Colonic mucosa (tissue), 4 donors: ENCODE measurements around the gene WDPCP. TPM values are rescaled to one million over a fixed set of nuclear protein-coding genes. Genes with fewer than 3 reads are reported as not detected.
"Not testable (repeated sequence)": the region's sequence is repeated elsewhere in the genome, so short reads cannot be mapped to it uniquely, and the experiment has no call there.

Experiments
- DNase-seq: peaks from one replicate; pipeline ENCODE4 v3.0.0-alpha.2; 2020
- H3K27ac ChIP-seq: fragments of 200-600 bp; one replicate; pipeline ENCODE4 v1.8.0; 2021
- H3K27me3 ChIP-seq: fragments of 200-600 bp; one replicate; pipeline ENCODE4 v1.8.0; 2021
- H3K36me3 ChIP-seq: fragments of 200-600 bp; one replicate; pipeline ENCODE4 v1.8.0; 2021
- H3K4me1 ChIP-seq: fragments of 200-600 bp; one replicate; pipeline ENCODE4 v1.8.0; 2021; ENCODE audit warnings: mild to moderate bottlenecking
- H3K4me3 ChIP-seq: fragments of 200-600 bp; one replicate; pipeline ENCODE4 v1.8.0; 2021
- H3K9ac ChIP-seq, 2 donors: one replicate each; pipeline ENCODE4 v1.7.0; 2013; ENCODE audit warnings: control low read depth in 2 of 2, low read depth in 2 of 2, low read length in 2 of 2
- H3K9me3 ChIP-seq: fragments of 200-600 bp; one replicate; pipeline ENCODE4 v1.8.0; 2021
- intact Hi-C: fragments of 100-400 bp; cut with DNase I; formaldehyde crosslinking; loops from one replicate; pipeline ENCODE4 v1.14.1; 2022
- total RNA-seq, 2 donors: library from RNA; stranded (reverse); fragmentation: NEBNext Ultra II Directional in 1 of 2; extraction: Animal tissue kit (Norgen Biotek cat#: 25700) in 1 of 2; gene quantifications; one replicate each; pipeline ENCODE4 v1.2.1, GENCODE V29; 2021
- TF ChIP-seq, protein P1 (sequence below): fragments of 200-600 bp; IDR thresholded peaks from one replicate; pipeline ENCODE4 v1.8.0; 2022; ENCODE audit warnings: antibody characterized with exemption, mild to moderate bottlenecking
- donor health status: healthy.
- donor health status: DM: no; HTN: no; CAD: no.
- donor health status: DM: no; HTN: no; CAD: no.

Gene WDPCP
- total RNA-seq, 2 donors from 2014 or later, result 3.4 to 4.5 TPM

DNA sequence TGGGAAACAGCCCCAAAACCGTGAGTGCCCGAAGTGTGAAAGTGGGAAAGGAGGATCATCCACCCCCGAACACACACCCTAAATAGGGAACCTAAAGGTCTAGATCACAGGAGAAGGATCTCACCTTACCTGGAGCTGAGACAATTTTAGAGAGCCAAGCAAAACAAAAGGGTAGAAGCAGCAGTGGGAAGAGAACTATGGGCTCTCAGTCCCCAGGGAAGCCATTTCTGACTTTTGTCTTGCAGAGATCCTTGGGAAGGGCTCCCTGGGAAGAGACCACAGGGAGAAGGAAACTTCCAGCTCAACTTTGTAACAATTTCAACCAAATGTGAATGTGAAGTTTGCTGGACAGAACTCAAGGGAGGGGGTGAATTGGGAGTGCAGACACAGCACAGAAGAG is 110.6 kb downstream of the WDPCP start:
- Histone ChIP-seq H3K9ac (no peak overlapping the region), H3K4me1 (no peaks in the 10 kb centered on the region)
- intact Hi-C loops, result no loop called here

DNA sequence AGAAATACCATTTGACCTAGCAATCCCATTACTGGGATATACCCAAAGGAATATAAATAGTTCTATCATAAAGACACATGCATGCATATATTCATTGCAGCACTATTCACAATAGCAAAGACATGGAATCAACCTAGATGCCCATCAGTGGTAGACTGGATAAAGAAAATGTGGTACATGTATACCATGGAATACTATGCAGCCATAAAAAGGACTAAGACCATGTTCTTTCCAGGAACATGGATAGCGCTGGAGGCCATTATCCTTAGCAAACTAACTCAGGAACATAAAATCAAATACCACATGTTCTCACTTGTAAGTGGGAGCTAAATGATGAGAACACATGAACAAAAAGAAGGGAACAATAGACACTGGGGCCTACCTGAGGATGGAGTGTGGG is 119.0 kb downstream of the WDPCP start:
- DNase-seq, H3K9me3 ChIP-seq, H3K27ac ChIP-seq, H3K9ac ChIP-seq, H3K27me3 ChIP-seq, intact Hi-C loops, H3K36me3 ChIP-seq, H3K4me3 ChIP-seq, H3K4me1 ChIP-seq: not testable (repeated sequence)

More for the DNA sequence above, 110.6 kb downstream of the WDPCP start:
- H3K4me3 ChIP-seq, result no peak overlapping the region
- no peak overlapping the region for H3K27ac ChIP-seq
- no peaks in the 10 kb centered on the region for H3K9me3 ChIP-seq
- H3K27me3 ChIP-seq, result no peaks in the 10 kb centered on the region
- TF ChIP-seq, protein P1, sequence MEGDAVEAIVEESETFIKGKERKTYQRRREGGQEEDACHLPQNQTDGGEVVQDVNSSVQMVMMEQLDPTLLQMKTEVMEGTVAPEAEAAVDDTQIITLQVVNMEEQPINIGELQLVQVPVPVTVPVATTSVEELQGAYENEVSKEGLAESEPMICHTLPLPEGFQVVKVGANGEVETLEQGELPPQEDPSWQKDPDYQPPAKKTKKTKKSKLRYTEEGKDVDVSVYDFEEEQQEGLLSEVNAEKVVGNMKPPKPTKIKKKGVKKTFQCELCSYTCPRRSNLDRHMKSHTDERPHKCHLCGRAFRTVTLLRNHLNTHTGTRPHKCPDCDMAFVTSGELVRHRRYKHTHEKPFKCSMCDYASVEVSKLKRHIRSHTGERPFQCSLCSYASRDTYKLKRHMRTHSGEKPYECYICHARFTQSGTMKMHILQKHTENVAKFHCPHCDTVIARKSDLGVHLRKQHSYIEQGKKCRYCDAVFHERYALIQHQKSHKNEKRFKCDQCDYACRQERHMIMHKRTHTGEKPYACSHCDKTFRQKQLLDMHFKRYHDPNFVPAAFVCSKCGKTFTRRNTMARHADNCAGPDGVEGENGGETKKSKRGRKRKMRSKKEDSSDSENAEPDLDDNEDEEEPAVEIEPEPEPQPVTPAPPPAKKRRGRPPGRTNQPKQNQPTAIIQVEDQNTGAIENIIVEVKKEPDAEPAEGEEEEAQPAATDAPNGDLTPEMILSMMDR, result no peak
- H3K36me3 ChIP-seq, result no peaks in the 10 kb centered on the region
- DNase-seq, result no peak

GRCh38 chr2:63465633-63466032 is 122.6 kb downstream of the WDPCP start:
- Histone ChIP-seq H3K9me3 (no peaks in the 10 kb centered on the region), H3K4me1 (no peaks in the 10 kb centered on the region), H3K27me3 (no peaks in the 10 kb centered on the region), H3K4me3 (no peak overlapping the region), H3K27ac (no peak overlapping the region), H3K9ac (no peak overlapping the region), H3K36me3 (no peaks in the 10 kb centered on the region)
- TF ChIP-seq, protein P1, result no peak
- DNase-seq, result no peak
- intact Hi-C loops, result no loop called here

DNA sequence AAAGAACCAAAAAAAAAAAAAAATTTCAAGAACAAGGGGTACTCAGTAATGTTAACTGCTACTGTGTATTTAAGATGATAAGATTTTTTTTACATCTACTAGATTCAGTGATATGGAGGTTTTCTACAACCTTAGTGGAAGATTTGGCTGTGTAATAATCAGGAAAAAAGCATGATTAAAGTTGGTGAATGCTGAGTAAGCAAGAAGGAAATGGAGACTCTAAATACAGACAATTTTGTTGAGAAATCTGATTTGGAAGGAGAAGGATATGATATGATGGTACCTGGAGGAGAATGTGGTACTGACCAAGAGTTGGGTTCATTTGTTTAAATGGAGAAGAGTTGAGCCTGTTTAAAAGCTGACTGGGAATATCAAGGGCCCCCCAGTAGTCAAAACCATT is 125.1 kb downstream of the WDPCP start:
- H3K4me3 ChIP-seq, result no peak overlapping the region
- intact Hi-C loops, result no loop called here
- no peaks in the 10 kb centered on the region for H3K4me1 ChIP-seq
- H3K27me3 ChIP-seq, result no peaks in the 10 kb centered on the region
- H3K9ac ChIP-seq, result no peak overlapping the region
- no peak for DNase-seq
- no peaks in the 10 kb centered on the region for H3K9me3 ChIP-seq
- TF ChIP-seq, protein P1, result no peak
- H3K27ac ChIP-seq, result no peak overlapping the region
- no peaks in the 10 kb centered on the region for H3K36me3 ChIP-seq

GRCh38 chr2:63446658-63447057 is 141.6 kb downstream of the WDPCP start:
- H3K9me3 ChIP-seq, result no peaks in the 10 kb centered on the region
- no peaks in the 10 kb centered on the region for H3K4me1 ChIP-seq
- H3K36me3 ChIP-seq, result no peaks in the 10 kb centered on the region
- H3K27ac ChIP-seq, result no peak overlapping the region
- TF ChIP-seq, protein P1, result no peak
- H3K27me3 ChIP-seq, result no peaks in the 10 kb centered on the region
- intact Hi-C loops, result no loop called here
- no peak for DNase-seq
- H3K9ac ChIP-seq, result no peak overlapping the region
- no peak overlapping the region for H3K4me3 ChIP-seq

DNA sequence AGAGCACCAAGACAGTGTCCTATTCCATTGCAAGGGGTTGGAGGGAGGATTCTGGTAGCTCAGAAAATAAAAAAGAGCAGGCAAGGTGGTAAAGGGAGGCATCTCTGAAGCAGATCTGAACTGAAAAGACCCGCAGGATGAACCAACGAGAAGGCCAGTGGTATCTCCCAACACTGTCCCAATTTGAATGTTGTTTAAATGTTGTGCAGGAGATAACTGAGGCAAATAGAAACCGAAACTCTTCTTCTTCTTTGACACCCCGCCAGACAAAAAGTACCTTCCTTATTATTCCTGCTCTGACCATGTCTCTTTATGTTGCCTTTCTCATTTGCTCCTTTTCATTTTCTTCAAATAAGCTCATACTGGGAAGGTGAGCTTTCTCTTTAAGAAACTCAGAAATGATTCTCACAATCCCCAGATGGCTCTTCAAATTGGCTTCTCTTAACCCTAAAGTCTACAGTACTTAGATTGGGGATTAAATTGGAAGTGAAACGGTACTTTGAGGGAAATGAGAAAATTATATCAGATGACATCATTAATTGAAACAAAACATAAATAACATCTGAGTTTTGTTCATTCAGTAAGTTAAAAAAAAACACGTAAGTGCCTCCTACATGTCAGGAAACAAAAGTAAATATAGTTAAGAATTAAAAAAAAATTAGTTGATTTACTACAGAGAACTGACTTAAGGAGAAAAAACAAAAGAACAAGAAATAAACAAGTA is 143.6 kb downstream of the WDPCP start:
- Histone ChIP-seq H3K9ac (no peak overlapping the region), H3K4me3 (no peak overlapping the region), H3K9me3 (no peaks in the 10 kb centered on the region), H3K36me3 (no peaks in the 10 kb centered on the region), H3K4me1 (no peaks in the 10 kb centered on the region), H3K27me3 (no peaks in the 10 kb centered on the region), H3K27ac (no peak overlapping the region)
- TF ChIP-seq, protein P1, result no peak
- no peak for DNase-seq
- intact Hi-C loops, result no loop called here
